Stimulated activated CD8-positive, alpha-beta memory T cell treated with anti-CD3 and anti-CD28 coated beads, Interleukin-15, amount 100 ng/mL, for 24 hours (primary cell): ENCODE measurements around the gene FUT7.
A peak's percentile ranks its signal among the peaks of the same experiment; 100 is the strongest.

Experiments
- DNase-seq: peaks from one replicate; pipeline ENCODE4 v3.0.0-alpha.2; 2020; ENCODE audit warnings: low read depth

Gene FUT7

DNA sequence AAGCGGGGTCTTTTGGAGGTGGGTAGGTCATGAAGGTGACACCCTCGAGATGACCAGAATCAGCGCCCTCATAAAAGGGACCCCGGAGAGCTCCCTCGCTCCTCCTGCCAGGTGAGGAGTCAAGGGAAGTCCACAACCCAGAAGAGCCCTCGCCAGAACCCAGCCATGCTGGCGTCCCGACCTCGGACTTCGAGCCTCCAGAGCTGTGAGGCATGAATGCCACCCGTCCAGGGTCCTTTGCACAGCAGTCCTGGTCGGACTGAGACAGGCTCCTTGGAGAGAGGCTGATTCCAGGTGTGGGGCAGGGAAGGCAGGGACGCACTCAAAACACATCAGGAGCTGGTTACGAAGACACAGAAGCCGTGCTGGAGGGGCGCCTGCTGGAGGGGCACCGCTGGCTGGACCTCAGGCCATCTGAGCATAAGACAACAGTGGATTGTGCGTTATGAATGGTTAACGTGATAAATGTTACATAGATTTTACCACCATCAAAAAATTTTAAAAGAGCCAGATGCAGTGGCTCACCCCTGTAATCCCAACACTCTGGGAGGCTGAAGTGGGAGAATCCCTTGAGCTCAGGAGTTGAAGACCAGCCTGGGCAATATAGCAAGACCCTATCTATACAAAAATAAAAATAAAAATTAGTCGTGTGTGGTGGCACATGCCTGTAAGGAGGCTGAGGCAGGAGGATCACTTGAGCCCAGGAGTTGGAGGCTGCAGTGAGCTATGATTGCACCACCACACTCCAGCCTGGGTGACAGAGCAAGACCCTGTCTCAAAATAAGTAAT lies 29.8 kb downstream of the FUT7 start:
- no peak for DNase-seq

DNA sequence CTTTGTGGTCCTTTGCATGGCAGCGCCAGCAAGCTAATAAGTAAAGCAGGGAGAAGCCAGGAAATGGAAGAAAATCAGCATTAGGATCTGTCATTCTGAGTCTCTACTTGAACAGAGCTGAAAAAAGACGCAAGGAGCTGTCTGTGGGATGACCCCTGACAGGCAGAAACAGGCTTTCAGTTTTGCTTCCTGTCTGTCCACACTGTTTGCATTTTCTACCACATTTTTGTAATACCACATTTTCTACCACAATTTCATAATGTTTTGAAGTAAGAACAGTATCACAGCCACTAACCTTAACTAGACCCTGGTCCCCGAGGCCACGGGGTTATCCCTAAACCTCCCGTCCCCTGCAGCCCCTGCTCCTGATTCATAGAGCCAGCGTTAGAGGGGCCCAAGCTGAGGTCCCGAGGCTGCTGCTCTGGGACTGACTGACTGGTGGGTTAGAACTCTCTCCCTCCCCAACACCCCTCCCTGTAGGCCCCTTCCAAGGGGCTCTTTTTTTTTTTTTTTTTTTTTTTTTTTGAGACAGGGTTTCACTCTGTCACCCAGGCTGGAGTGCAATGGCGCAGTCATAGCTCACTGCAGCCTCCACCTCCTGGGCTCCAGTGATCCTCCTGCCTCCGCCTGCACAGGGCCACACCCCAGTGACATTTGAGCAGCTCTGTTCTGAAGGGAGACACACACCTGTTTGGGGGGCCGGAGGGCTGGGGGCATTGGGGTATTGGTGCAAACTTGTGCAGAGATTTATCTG lies 31.5 kb downstream of the FUT7 start:
- DNase-seq: no peak

DNA sequence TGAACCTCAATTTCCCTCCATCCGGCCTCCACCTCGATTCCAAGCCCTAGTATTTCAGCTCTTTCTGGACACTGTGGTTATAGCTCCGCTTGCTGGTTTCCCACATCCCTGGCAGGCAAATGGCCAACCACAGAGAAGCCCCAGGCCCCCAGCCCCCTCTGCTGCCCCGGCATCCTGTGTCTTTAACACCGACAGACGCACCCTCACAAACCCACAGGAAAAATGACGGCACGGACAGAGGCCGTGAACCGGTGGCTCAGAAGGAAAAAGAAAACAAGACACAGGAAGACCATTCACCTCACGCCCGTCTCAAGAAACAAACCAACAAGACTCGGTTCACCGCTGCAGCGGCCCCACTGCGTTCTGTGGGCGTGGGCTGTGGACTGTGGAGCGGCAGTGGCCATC lies 34.1 kb downstream of the FUT7 start:
- no peak for DNase-seq

DNA sequence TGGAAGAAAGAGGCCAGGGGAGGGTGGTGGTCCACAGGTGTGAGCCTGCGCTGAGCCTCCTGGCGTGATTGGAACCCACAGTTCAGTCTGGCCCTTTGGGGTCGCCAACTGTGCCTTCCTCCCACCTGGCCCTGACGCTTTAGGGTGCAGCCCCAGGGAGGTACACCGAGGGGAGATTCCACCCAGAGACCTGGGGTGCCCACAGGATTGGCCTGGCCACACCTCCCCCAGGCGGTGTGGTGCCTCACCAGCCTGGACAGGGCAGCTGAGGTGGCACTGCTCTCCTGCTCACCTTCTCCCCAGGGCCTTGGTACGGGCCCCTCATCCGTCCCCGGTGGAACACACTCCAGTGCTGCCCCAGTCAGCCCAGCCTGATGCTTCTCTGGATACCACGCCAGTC lies 34.5 kb downstream of the FUT7 start:
- no peak for DNase-seq

DNA sequence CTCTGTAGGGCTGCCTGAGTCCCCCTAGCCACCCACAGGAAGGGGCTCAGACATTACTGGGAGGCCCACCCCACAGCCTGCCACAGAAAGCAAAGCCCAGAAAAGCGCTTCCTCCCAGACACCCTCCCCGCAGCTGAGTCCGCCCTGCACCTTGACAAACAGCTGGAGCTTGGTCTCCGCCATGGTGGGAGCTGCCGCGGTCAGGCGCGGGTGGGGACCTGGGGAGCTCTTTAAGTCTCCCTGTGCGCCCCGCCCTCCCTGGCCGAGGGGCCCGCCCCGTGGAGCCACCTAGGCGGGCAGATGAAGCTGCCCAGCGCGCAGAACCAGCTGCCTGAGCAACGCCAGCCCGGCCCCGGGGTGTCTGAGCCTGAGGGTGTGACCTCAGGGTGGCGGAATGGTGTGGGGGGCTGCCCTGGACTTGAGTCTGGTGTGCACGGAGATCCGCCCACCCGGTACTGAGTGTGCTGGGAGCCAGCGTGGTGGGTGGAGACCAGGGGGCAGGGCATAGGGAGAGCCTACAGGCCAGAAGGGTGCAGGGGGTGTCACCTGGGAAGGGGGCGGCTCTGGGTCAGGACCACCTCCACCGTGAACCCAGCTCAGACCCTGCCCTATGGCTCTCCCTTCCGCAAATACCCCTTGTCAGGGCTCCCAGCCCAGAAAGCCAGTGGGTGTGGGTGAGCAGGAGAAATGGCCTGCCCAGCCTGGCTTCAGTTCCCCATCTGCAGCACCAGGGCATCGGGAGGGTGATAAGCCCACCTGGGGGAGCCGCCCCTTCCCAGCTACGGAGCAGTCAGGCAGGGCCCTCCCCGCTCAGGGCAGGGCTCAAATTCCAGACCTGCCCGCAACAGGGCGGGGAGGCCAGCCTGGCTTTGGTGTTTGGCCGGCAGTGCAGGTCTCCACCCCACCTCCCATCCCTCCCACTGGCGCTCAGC lies 35.3 kb downstream of the FUT7 start, which contains the start of gene CLIC3:
Gene CLIC3 (minus strand): TSS at position 208 of the 932 bp plus-strand sequence. CDS start 25 bp downstream, at position 183.
- DNase-seq: peak; percentile 24

DNA sequence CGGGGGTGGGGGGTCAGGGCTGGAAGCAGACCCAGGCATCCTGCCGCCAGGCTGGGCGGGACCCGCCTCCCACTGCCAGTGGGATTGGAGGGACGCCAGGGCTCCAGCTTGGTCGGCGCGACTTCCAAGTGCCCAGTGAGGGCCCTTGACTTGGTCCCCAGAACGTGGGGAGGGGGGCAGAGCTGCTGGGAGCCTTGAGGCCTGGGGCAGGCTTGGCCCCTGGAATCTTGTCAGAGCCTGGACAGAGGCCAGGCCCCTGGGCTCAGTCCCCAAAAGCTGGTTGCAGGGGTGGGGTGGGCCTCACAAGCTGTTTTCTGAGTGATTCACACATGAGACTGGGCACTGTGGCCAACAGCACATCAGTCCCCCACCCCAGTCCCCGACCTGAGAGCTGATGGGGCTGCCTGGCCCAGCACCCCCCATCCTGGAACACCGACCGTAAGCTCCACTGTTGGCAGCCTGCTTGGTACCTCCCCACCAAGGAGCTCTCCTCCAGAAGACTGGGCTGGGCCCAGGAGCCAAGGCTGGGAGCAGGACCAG lies 36.0 kb downstream of the FUT7 start:
- DNase-seq: no peak

DNA sequence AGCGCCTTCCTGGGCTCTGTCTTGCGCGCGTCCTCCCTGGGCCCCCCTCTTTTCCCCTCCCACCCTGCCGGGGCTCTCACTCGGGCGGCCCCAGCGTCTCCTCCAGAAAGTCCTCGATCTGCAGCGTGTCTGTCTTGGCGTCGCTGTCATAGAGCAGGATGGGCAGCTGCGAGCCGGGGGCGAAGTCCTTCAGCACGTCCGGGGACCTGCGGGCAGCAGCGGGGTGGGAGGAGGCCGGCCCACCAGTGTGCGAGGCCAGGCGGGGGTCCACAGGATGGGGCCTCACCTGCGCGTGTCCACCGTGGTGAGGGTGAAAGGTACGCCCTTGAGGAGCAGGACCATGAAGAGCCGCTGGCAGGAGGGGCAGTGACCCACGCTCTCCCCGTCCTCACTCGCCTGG lies 36.5 kb downstream of the FUT7 start:
- no peak for DNase-seq

DNA sequence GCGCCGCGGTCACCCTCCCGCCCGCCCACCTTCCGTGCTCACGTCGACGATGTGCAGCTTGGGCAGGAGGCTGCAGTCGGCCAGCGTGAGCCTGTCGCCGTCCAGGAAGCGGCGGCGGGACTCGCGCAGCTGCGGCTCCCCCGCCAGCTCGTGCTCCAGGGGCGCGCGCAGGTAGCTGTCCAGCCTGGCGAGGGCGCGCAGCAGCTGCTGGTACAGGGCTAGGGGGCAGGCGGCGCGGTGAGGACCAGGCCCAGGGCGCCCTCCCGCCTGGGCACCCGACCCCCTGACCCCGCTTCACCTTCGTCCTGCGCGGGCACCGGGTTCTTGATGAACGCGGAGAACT lies 37.0 kb downstream of the FUT7 start:
- DNase-seq: no peak

DNA sequence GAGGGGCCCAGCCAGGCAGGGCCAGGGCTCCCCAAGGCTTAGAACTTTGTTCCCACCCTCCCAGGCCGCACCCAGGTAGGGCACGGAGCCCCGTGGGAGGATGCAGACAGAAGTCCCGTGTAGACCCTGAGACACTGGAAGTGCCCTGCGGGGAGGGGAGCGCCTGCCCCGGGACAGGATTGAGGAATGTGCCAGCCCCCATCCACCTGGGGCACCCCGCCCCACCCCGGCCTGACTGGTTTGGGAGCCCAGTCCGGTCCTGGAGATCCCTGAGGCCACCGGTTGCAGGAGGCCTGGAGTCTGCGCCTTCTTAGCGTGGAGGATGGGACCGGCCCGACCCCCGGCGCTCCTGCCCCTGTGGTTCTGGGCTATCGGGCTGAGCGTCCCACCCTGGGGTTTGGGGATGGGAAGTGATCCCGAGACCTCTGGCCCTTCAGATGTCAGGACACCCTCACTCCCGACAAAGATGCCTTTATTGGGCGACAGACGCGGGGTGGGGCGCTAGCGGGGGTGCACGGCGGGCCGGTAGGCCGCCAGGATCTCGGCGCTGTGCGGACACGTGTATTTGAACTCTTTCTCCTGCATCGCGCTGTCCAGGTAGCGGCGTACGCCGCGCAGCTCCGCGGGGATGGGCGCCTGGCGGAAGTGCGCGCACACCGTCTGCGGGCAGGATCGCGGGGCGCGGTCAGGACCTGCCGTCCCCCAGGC lies 37.6 kb downstream of the FUT7 start:
- DNase-seq: no peak

DNA sequence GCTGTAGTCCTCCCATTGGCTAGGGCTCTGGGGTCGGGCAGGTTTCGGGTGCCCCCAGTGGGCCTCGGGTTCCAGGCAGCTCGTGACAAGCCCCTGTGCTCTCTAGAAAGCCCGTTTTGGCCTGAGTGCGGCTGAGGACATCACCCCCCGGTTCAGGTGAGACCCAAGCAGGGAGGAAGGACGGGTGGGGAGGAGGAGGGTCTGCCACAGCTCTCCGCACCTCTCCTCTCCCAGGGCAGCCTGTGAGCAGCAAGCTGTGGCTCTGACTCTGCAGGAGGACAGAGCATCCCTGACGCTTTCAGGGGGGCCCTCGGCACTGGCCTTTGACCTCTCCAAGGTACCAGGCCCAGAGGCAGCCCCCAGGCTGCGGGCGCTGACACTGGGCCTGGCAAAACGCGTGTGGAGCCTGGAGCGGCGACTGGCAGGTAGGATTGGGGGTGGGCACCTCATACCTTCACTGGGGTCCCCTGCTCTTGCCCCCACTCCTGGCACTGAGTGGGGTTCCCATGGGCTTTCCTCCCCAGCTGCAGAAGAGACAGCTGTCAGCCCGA lies 39.0 kb downstream of the FUT7 start:
- no peak for DNase-seq

DNA sequence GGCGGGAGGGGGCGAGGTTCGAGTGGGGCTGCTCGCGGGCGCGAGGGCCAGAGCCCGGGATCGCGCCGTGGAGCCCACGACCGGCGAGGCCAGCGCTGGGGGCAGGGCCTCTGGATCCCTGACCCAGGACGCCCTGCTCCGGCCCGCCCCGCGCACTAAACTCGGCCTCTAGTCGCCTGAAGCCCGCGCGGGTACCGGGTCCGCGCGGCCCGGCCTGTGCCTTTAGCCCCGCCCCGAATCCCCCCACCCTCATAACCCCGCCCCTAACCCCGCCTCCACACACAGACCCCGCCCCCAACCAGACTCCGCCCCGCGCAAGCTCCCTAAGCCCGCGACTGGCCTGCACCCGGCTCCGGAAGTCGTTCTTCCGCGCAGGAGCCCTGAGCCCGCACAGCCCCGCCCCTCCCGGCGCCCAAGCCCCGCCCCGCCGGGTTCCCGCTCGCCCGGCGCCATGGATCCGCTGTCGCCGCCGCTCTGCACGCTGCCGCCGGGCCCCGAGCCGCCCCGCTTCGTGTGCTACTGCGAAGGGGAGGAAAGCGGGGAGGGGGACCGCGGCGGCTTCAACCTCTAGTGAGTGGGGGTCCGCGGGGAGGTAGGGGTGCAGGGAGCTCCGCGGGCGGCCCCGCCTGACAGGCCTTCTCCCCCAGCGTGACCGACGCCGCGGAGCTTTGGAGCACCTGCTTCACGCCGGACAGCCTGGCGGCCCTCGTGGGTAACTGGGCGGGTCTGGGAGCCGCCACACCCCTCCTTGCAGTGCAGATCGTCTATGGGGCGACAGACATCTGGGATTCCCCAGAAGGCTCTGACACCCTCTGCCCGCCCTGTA lies 39.7 kb downstream of the FUT7 start, which contains the start of gene PAXX:
Gene PAXX (plus strand): TSS at position 430 of the 826 bp plus-strand sequence. CDS start 22 bp downstream, at position 452.
- peak; percentile 91 for DNase-seq

DNA sequence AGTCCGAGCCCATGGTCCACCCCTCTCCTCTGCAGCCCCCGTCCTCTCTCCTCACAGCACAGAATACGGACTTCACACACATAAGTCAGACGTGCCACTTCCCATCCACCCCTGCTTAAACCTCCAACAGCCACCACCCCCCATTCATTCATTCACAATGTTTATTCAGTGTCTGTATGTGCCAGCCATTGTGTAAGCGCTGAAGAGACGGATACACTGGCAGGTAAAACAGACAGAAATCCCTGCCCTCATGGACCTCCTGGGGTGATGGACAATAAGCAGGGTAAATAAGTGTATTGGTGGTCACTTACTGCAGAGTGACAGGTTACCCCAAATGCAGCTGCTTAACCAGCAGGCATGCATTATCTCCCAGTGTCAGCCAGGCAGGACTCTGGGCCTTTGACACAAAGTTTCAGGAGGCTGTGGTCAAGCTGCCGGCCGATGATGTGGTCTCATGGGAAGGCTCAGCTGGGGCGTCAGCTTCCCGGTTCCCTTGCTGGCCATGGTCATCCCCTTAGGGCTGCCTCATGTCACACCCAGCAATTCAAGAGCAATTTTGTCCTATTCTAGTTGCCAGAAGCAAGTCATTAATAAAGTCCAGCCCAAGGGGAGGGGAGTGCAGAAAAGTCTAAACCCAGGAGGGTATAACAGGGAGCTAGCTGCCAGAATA lies 41.5 kb downstream of the FUT7 start:
- no peak for DNase-seq

DNA sequence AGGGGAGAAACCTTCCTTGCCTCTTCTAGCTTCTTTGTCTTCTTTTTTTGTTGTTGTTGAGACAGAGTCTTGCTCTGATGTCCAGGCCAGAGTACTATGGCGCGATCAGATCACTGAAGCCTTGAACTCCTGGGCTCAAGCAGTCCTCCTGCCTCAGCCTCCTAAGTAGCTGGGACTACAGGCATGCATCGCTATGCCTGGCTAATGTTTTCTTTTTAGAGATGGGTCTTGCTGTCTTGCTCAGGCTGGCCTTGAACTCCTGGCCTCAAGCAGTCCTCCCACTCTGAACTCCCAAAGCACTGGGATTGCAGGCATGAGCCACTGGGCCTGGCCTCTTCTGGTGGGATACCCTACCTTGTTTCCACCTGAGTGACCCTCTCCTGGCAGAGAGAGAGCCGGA lies 43.0 kb downstream of the FUT7 start:
- no peak for DNase-seq

DNA sequence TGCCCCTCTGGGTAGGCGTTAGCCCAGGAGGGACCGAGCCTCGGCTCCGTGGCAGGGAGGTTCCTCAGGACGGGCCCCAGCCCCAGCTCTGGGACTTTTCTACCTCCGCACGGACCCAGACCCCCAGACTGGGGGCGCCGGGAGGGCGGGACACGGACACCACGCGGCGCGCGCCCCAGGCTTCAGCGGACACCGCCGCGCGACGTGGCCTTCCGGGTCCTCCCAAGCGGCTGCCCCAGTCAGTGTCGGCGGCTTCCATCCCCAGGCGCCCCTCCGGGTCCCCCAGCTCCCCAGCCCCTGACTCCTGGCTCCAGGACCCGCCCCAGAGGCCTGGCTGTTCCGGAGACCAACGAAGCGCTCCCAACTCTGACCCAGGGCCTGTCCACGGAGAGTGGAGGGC lies 46.0 kb downstream of the FUT7 start:
- DNase-seq: no peak

DNA sequence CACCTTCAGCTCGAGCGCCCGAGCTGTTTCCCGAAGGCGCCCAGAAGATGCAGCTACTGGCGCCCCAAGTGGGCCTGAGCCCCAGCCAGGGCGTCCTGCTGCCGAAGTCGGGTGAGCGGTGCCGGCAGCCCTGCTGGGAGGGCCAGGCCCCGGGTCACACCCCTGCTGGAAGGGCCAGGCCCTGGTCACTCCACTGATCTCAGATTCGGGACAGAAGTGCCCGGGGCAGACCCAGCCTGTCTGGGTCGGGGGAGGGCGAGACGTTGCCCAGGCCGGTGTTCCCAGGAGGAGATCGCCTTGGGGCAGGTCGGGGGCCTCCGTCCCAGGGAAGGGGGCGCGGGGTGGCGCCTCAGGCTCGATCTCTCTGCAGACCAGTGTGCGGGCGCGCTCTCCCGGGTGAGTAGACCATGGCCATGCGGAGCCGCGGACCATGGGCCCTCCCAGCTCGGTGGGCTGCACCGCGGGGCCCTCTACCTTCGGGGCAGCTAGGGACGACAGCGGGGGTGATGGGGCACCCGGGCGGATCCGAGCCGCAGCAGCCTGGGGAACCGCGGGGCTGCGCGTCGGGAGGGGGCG lies 46.8 kb downstream of the FUT7 start:
- DNase-seq: no peak

DNA sequence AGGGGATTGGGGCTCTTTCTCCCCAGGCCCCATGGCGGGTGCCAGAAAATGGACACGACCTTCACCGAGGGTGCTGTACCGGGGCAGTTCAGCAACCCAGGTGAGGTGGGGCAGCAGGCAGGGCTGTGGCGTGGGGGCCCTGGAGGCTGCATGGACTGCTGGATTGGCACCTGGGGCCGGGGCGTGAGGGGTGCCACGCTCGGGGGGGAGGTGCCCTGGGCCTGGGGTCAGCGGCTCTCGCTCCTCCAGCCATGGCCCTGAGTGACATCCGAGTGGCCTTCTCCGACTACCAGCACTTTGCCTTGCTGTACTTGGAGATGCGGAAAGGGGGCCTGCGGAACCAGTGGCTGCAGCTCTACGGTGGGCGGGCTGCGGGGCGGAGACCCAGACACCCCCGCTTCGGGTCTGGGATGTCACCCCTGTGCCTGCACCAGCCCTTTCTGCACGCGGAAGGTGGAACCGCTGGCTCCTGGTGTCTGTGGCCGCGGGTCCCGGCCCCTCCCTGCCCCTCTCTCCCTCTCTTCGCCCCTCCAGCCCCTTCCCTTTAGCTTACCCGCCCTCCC lies 47.3 kb downstream of the FUT7 start:
- DNase-seq: no peak

DNA sequence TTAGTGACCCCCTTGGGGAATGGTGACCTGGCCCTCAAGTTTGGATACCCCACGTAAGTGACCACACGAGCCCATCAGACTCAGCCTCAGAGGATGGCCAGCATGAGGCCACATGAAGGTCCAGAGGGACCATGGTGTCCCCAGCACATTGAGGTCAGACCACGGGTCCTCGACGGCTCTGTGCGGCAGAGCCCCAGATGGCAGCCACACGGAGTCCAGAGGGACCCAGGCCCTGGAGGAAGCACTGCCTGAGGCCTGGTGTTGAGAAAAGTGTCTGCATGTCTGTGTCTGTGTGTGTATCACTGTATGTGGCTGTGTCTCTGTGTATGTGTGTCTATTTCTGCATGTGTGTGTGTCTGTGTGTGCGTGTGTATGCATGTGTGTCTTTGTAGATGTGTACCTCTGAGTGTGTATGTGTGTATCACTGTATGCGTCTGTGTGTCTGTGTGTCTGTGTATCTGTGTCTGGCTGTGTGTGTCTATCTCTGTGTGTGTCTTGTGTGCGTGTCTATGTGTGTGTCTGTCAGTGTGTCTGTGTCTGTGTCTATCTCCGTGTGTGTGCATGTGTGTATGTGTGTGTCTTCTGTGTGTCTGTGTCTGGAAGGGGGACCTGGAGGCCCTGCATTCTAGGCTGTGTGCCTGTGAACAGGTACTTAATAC lies 48.1 kb downstream of the FUT7 start:
- no peak for DNase-seq

DNA sequence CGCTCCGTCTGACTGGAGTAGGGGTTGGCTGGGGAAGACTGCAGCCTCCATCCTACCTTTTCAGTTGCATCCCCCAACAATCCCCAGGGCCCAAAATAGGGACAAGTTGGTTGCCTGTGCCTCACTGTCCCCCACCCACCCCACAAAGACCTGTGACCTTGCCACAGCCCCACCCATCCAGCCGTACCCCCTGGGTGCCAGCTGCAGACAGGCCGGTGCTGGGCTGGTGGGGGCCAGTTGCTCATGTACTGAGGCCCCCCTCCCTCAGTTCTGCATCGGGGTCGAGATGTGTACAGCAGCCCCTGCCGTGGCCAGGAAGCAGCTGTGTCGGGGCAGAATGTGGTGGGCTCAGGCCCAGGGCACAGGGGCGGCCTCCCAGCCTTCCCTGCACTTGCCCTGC lies 48.7 kb downstream of the FUT7 start:
- no peak for DNase-seq
